Hepatocyte (in vitro differentiated cells): ENCODE measurements around the gene PABPC1L. TPM values are rescaled to one million over a fixed set of nuclear protein-coding genes. Genes with fewer than 3 reads are reported as not detected.

ENCODE experiments used
- DNase-seq: peaks from one replicate; pipeline ENCODE4 v3.0.0-alpha.2; 2016; ENCODE audit warnings: low spot score
- H2AFZ ChIP-seq: fragments of 200-600 bp; sonication (generic); 2 replicates; pipeline ENCODE4 v1.6.0; 2016; ENCODE audit warnings: antibody characterized with exemption, mild to moderate bottlenecking
- H3K27ac ChIP-seq: fragments of 200-600 bp; sonication (generic); 2 replicates; pipeline ENCODE4 v1.5.1; 2016; ENCODE audit warnings: mild to moderate bottlenecking
- H3K27me3 ChIP-seq: fragments of 200-600 bp; sonication (generic); 2 replicates; pipeline ENCODE4 v1.6.1; 2016
- H3K36me3 ChIP-seq: fragments of 200-600 bp; sonication (generic); replicated peaks from 2 replicates; pipeline ENCODE4 v1.5.1; 2016; ENCODE audit warnings: low read depth; ENCODE audit not compliant: insufficient read depth
- H3K4me1 ChIP-seq: fragments of 200-600 bp; sonication (generic); 2 replicates; pipeline ENCODE4 v1.5.1; 2016; ENCODE audit warnings: mild to moderate bottlenecking, moderate library complexity; ENCODE audit not compliant: insufficient read depth
- H3K4me2 ChIP-seq: fragments of 200-600 bp; sonication (generic); 2 replicates; pipeline ENCODE4 v1.6.0; 2016
- H3K4me3 ChIP-seq: fragments of 200-600 bp; sonication (generic); 2 replicates; pipeline ENCODE4 v1.5.1; 2016; ENCODE audit warnings: mild to moderate bottlenecking
- H3K79me2 ChIP-seq: fragments of 200-600 bp; sonication (generic); 2 replicates; pipeline ENCODE4 v1.6.0; 2017; ENCODE audit warnings: mild to moderate bottlenecking
- H3K9me2 ChIP-seq: fragments of 200-600 bp; sonication (generic); replicated peaks from 2 replicates; pipeline ENCODE4 v1.6.0; 2017; ENCODE audit warnings: mild to moderate bottlenecking; ENCODE audit not compliant: insufficient read depth
- H3K9me3 ChIP-seq: fragments of 200-600 bp; sonication (generic); 2 replicates; pipeline ENCODE4 v1.5.1; 2016; ENCODE audit warnings: low read depth, mild to moderate bottlenecking
- H4K20me1 ChIP-seq: fragments of 200-600 bp; sonication (generic); 2 replicates; pipeline ENCODE4 v1.6.0; 2016; ENCODE audit warnings: mild to moderate bottlenecking; ENCODE audit not compliant: insufficient read depth, poor library complexity, severe bottlenecking
- EZH2 ChIP-seq: fragments of 200-600 bp; sonication (generic); IDR thresholded peaks from 2 replicates; pipeline ENCODE4 v1.6.1; 2016; ENCODE audit warnings: antibody characterized with exemption, mild to moderate bottlenecking, borderline replicate concordance
- EZH2phosphoT487 ChIP-seq: fragments of 200-600 bp; sonication (generic); IDR thresholded peaks from one replicate; pipeline ENCODE4 v1.6.1; 2018; ENCODE audit warnings: antibody characterized with exemption, mild to moderate bottlenecking, low read depth, moderate library complexity; ENCODE audit not compliant: unreplicated experiment, severe bottlenecking
- WGBS: methylation state at CpG from one replicate; pipeline ENCODE4 v1.1.6; 2016; ENCODE audit warnings: low lambda C conversion rate; ENCODE audit errors: missing lambda C conversion rate; 5-methylcytosine and 5-hydroxymethylcytosine counted together
- polyA plus RNA-seq: library from polyadenylated mRNA; unstranded; fragments of >200 nt; fragmentation: Nextera tagmentation; extraction: Ambion mirVana; gene quantifications from 2 replicates; pipeline ENCODE4 v1.2.1, GENCODE V29; 2016
- total RNA-seq: library from RNA; depleted of rRNA; stranded (reverse); fragments of >200 nt; gene quantifications from 2 replicates; pipeline ENCODE4 v1.2.3, GENCODE V29; 2014
- TF ChIP-seq, protein P1 (sequence below): fragments of 200-600 bp; sonication (generic); IDR thresholded peaks from 2 replicates; pipeline ENCODE4 v1.5.1; 2016; ENCODE audit warnings: antibody characterized with exemption, mild to moderate bottlenecking; ENCODE audit not compliant: poor library complexity

The PABPC1L gene
- total and polyA plus RNA-seq, 2 experiments from 2014 or later = 15.6 to 23.5 TPM

DNA sequence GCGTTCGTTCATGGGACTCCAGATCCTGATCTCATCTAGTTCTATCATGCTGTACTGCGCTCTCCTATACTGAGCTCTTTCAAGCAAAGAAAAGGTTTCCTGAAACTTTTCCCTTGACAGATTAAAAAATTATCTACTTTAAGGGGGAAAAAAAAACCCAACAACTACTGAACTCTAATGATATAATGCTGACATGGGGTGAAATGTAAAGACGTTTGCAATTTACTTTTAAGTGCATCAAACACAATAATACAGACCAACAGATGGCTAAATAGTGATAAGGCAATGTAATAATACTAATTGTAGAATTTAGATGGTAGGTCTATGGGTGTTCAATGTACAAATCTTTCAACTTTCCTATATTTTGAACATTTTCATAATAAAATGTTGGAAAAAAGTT, 34.0 kb downstream of the PABPC1L start:
- Histone ChIP-seq H3K27me3 (no peaks in the 10 kb centered on the region), H3K9me2 (no peaks in the 10 kb centered on the region), H3K4me1 (no peaks in the 10 kb centered on the region), H3K36me3 (no peaks in the 10 kb centered on the region), H4K20me1 (no peaks in the 10 kb centered on the region), H3K9me3 (no peaks in the 10 kb centered on the region), H3K4me3 (no peak overlapping the region), H3K4me2 (no peak overlapping the region), H3K79me2 (no peaks in the 10 kb centered on the region), H3K27ac (no peak overlapping the region), H2AFZ (no peak overlapping the region)
- TF ChIP-seq, protein P1, sequence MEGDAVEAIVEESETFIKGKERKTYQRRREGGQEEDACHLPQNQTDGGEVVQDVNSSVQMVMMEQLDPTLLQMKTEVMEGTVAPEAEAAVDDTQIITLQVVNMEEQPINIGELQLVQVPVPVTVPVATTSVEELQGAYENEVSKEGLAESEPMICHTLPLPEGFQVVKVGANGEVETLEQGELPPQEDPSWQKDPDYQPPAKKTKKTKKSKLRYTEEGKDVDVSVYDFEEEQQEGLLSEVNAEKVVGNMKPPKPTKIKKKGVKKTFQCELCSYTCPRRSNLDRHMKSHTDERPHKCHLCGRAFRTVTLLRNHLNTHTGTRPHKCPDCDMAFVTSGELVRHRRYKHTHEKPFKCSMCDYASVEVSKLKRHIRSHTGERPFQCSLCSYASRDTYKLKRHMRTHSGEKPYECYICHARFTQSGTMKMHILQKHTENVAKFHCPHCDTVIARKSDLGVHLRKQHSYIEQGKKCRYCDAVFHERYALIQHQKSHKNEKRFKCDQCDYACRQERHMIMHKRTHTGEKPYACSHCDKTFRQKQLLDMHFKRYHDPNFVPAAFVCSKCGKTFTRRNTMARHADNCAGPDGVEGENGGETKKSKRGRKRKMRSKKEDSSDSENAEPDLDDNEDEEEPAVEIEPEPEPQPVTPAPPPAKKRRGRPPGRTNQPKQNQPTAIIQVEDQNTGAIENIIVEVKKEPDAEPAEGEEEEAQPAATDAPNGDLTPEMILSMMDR = no peak
- TF ChIP-seq EZH2 (no peak), EZH2phosphoT487 (no peak)
- WGBS = 98% methylated on average over 4 of the region's 4 CpGs
- DNase-seq = no peak

GRCh38 chr20:44945261-44945660, 35.4 kb downstream of the PABPC1L start:
- Histone ChIP-seq H3K79me2 (no peaks in the 10 kb centered on the region), H3K9me2 (no peaks in the 10 kb centered on the region), H3K4me1 (no peaks in the 10 kb centered on the region), H3K4me2 (no peak overlapping the region), H3K9me3 (no peaks in the 10 kb centered on the region), H4K20me1 (no peaks in the 10 kb centered on the region), H2AFZ (no peak overlapping the region), H3K27ac (no peak overlapping the region), H3K27me3 (no peaks in the 10 kb centered on the region), H3K4me3 (no peak overlapping the region), H3K36me3 (no peaks in the 10 kb centered on the region)
- TF ChIP-seq, protein P1 = no peak
- TF ChIP-seq EZH2 (no peak), EZH2phosphoT487 (no peak)
- WGBS = 90% methylated on average over 6 of the region's 6 CpGs
- no peak for DNase-seq

DNA sequence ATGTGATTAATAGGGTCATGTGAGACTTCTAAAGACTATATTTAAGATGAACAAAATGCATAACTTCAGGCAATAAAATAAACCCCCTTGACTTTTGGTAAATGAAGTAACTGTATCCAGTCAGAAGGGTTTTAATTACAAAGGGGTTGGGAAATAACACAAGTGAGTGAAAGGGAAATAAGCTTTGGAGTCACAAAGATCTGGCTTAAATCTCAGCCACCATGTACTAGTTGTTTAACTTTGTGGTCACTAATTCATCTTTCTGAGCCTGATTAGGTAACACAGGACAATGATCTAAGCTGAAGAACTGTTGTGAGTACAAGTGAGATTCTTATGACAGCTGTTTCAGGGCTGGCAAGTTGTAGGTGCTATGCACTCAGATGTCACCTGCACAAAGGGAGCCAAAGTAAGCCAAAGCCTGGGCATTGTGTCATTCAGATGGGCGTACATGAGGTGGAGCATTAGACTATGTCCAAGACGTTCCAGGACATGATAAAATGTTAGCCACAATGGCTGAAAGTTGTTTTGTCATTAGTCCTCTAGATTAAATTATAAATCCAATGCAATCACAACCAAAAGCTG, 36.5 kb downstream of the PABPC1L start:
- no peaks in the 10 kb centered on the region for H3K36me3 ChIP-seq
- no peaks in the 10 kb centered on the region for H3K9me3 ChIP-seq
- no peaks in the 10 kb centered on the region for H3K79me2 ChIP-seq
- WGBS = 78% methylated on average over 2 of the region's 2 CpGs
- DNase-seq = no peak
- H3K4me1 ChIP-seq = no peaks in the 10 kb centered on the region
- H3K27me3 ChIP-seq = no peaks in the 10 kb centered on the region
- no peak overlapping the region for H3K4me3 ChIP-seq
- no peak overlapping the region for H3K4me2 ChIP-seq
- no peaks in the 10 kb centered on the region for H3K9me2 ChIP-seq
- TF ChIP-seq EZH2phosphoT487 = no peak
- no peak for TF ChIP-seq EZH2
- TF ChIP-seq, protein P1 = no peak
- no peaks in the 10 kb centered on the region for H4K20me1 ChIP-seq
- H2AFZ ChIP-seq = no peak overlapping the region
- H3K27ac ChIP-seq = no peak overlapping the region
